HEK293 (cell line): ENCODE measurements around the gene CD48.

ENCODE experiments used
- CTCF ChIA-PET: fragments of 350-600 bp; formaldehyde crosslinking; extraction: SDS; loops from one replicate; lab custom pipeline; 2021; ENCODE audit warnings: antibody characterized with exemption; lab: Yijun Ruan, JAX
- POLR2A ChIA-PET: fragments of 300-600 bp; formaldehyde crosslinking; extraction: SDS; loops from one replicate; lab custom pipeline; 2020; ENCODE audit warnings: antibody characterized with exemption, inconsistent platforms; lab: Yijun Ruan, JAX
- H3K27ac ChIP-seq: fragments of 200-500 bp; sonication (Bioruptor generic); 2 replicates; pipeline ENCODE4 v1.5.1; 2014; ENCODE audit warnings: low read depth, low read length, control low read depth, inconsistent platforms; ENCODE audit errors: extremely low read depth
- H3K36me3 ChIP-seq, 2 experiments: fragments of 200-500 bp in 1 of 2; sonication (Bioruptor generic) in 1 of 2; 1 replicate in 1 of 2; 2 replicates in 1 of 2; pipeline ENCODE4 v1.5.1; 2014 to 2017; ENCODE audit warnings: inconsistent platforms in 2 of 2, low read length in 2 of 2; ENCODE audit not compliant: control insufficient read depth in 2 of 2, insufficient read depth in 1 of 2
- H3K4me1 ChIP-seq: fragments of 200-500 bp; sonication (Bioruptor generic); 2 replicates; pipeline ENCODE4 v1.5.1; 2014; ENCODE audit warnings: mild to moderate bottlenecking, low read length, inconsistent platforms; ENCODE audit not compliant: control insufficient read depth, insufficient read depth
- H3K4me3 ChIP-seq: 2 replicates; pipeline ENCODE4 v1.5.1; 2011; ENCODE audit warnings: low read depth, mild to moderate bottlenecking, control low read depth, low read length, moderate library complexity
- H3K9me3 ChIP-seq: fragments of 200-500 bp; sonication (Bioruptor generic); 2 replicates; pipeline ENCODE4 v1.5.1; 2014; ENCODE audit warnings: low read depth, low read length, inconsistent platforms; ENCODE audit not compliant: control insufficient read depth, insufficient read depth
- BCL11B ChIP-seq: fragments of 450-650 bp; formaldehyde crosslinking; IDR thresholded peaks from 2 replicates; pipeline ENCODE4 v1.5.1; 2016; ENCODE audit warnings: low read depth, missing biosample characterization, missing genetic modification characterization
- HOXC10 ChIP-seq: sonication (generic); formaldehyde crosslinking; IDR thresholded peaks from 2 replicates; pipeline ENCODE4 v1.8.1; 2023; ENCODE audit warnings: mild to moderate bottlenecking, missing genetic modification reagents
- OSR2 ChIP-seq: fragments of 450-650 bp; formaldehyde crosslinking; IDR thresholded peaks from 2 replicates; pipeline ENCODE4 v1.5.1; 2016; ENCODE audit warnings: missing biosample characterization, missing genetic modification characterization
- PRDM10 ChIP-seq: fragments of 450-650 bp; formaldehyde crosslinking; IDR thresholded peaks from 2 replicates; pipeline ENCODE4 v1.5.1; 2016; ENCODE audit warnings: missing biosample characterization, missing genetic modification characterization
- TCF7L2 ChIP-seq: IDR thresholded peaks from 2 replicates; pipeline ENCODE4 v1.6.1; 2011; ENCODE audit warnings: low read depth, mild to moderate bottlenecking, inconsistent platforms, low read length, moderate library complexity, borderline replicate concordance
- YY1 ChIP-seq: fragments of 450-650 bp; formaldehyde crosslinking; IDR thresholded peaks from 2 replicates; pipeline ENCODE4 v1.5.1; 2018; ENCODE audit warnings: missing biosample characterization, missing genetic modification characterization
- ZBTB17 ChIP-seq: fragments of 450-650 bp; formaldehyde crosslinking; IDR thresholded peaks from 2 replicates; pipeline ENCODE4 v1.5.1; 2016; ENCODE audit warnings: missing biosample characterization, missing genetic modification characterization
- ZBTB26 ChIP-seq: fragments of 450-650 bp; formaldehyde crosslinking; optimal IDR thresholded peaks from 2 replicates; pipeline ENCODE3; 2016; ENCODE audit warnings: missing biosample characterization, mild to moderate bottlenecking, missing genetic modification characterization
- ZFHX2 ChIP-seq: fragments of 450-650 bp; formaldehyde crosslinking; conservative IDR thresholded peaks from 2 replicates; pipeline ENCODE4 v1.5.1; 2016; ENCODE audit warnings: missing biosample characterization, missing genetic modification characterization
- ZIC2 ChIP-seq: fragments of 450-650 bp; formaldehyde crosslinking; IDR thresholded peaks from 2 replicates; pipeline ENCODE4 v1.5.1; 2016; ENCODE audit warnings: missing biosample characterization, missing genetic modification characterization
- ZNF133 ChIP-seq: fragments of 450-650 bp; formaldehyde crosslinking; IDR thresholded peaks from 2 replicates; pipeline ENCODE4 v1.5.1; 2016; ENCODE audit warnings: missing biosample characterization, missing genetic modification characterization
- ZNF140 ChIP-seq: fragments of 450-650 bp; formaldehyde crosslinking; IDR thresholded peaks from 2 replicates; pipeline ENCODE4 v1.5.1; 2016; ENCODE audit warnings: missing biosample characterization, missing genetic modification characterization
- ZNF174 ChIP-seq: fragments of 450-650 bp; formaldehyde crosslinking; IDR thresholded peaks from 2 replicates; pipeline ENCODE4 v1.5.0; 2017; ENCODE audit warnings: missing biosample characterization, mild to moderate bottlenecking, missing genetic modification characterization
- ZNF223 ChIP-seq: fragments of 450-650 bp; formaldehyde crosslinking; IDR thresholded peaks from 2 replicates; pipeline ENCODE4 v1.5.1; 2016; ENCODE audit warnings: missing biosample characterization, missing genetic modification characterization
- ZNF274 ChIP-seq, 2 experiments: fragments of 200-500 bp in 1 of 2; fragments of 450-650 bp in 1 of 2; sonication (Bioruptor generic) in 1 of 2; formaldehyde crosslinking in 1 of 2; IDR thresholded peaks; 2 replicates each; pipeline versions ENCODE4 v1.5.1 to v1.6.1; 2014 to 2016; ENCODE audit warnings: borderline replicate concordance in 1 of 2, inconsistent platforms in 1 of 2, low read length in 1 of 2, missing biosample characterization in 1 of 2, missing genetic modification characterization in 1 of 2
- ZNF37A ChIP-seq: fragments of 450-650 bp; IDR thresholded peaks from 2 replicates; pipeline ENCODE4 v1.5.1; 2018; ENCODE audit warnings: missing biosample characterization, missing genetic modification characterization
- ZNF404 ChIP-seq: fragments of 450-650 bp; formaldehyde crosslinking; IDR thresholded peaks from 2 replicates; pipeline ENCODE4 v1.5.1; 2017; ENCODE audit warnings: missing biosample characterization, missing genetic modification characterization
- ZNF629 ChIP-seq: fragments of 450-650 bp; formaldehyde crosslinking; IDR thresholded peaks from 2 replicates; pipeline ENCODE4 v1.5.1; 2017; ENCODE audit warnings: missing biosample characterization, missing genetic modification characterization
- ZSCAN18 ChIP-seq: fragments of 450-650 bp; formaldehyde crosslinking; IDR thresholded peaks from 2 replicates; pipeline ENCODE4 v1.5.1; 2016; ENCODE audit warnings: missing biosample characterization, missing genetic modification characterization

Gene CD48

GRCh38 chr1:160726498-160727315 lies 15.1 kb upstream of the CD48 start (continued):
- TF ChIP-seq ZSCAN18 (tag by site-specific recombination) (no peak), ZNF629 (tag by site-specific recombination) (no peak), ZNF404 (tag by site-specific recombination) (no peak), ZNF140 (tag by site-specific recombination) (no peak), ZFHX2 (tag by site-specific recombination) (no peak), ZNF133 (no peak), ZNF37A (no peak), BCL11B (tag by site-specific recombination) (no peak), ZIC2 (tag by site-specific recombination) (no peak), ZNF223 (no peak), ZBTB17 (tag by site-specific recombination) (peak; percentile 74), ZBTB26 (tag by site-specific recombination) (no peak), PRDM10 (tag by site-specific recombination) (peak; percentile 72), YY1 (tag by site-specific recombination) (peak; percentile 56; the same call in 1 of the 2 replicates), HOXC10 (no peak), TCF7L2 (no peak)

- no peaks in the 10 kb centered on the region for H3K9me3 ChIP-seq
- no peak overlapping the region for H3K27ac ChIP-seq
- ChIA-PET CTCF (interaction anchor here (0.6 to 5.2 kb wide), 11 partner anchors 39 to 227 kb away, joined by 3 to 62 read pairs (median 4); partner anchors contain the start of gene ITLN2), POLR2A (no interaction called here)
- TF ChIP-seq YY1 (tag by site-specific recombination) (no peak), ZNF274 (IDR thresholded peaks at IDR 0.05; ENCODE audit: low read length) (no peak), ZNF274 (tag by site-specific recombination; IDR thresholded peaks at IDR 0.05; ENCODE audit: borderline replicate concordance) (no peak), OSR2 (tag by site-specific recombination) (no peak), ZNF174 (no peak)
- H3K4me3 ChIP-seq = no peak overlapping the region
- no peaks in the 10 kb centered on the region for H3K4me1 ChIP-seq
- no peaks in the 10 kb centered on the region for H3K36me3 ChIP-seq
Measured at GRCh38 chr1:160726114-160726497, 14.5 kb upstream of the CD48 start.
